Measurements from ENCODE around the gene ANTXRL.
A peak's percentile ranks its signal among the peaks of the same experiment; 100 is the strongest.
"Not testable (repeated sequence)": the region's sequence is repeated elsewhere in the genome, so short reads cannot be mapped to it uniquely, and the experiment has no call there.

ANTXRL gene

GRCh38 chr10:46254467-46254866, 32.3 kb upstream of the ANTXRL start:
- no peak for DNase-seq (ENCODE audit: low read depth)

- not testable (repeated sequence) for DNase-seq (ENCODE audit: low read depth)
These were observed 31.6 kb upstream of the ANTXRL start for GRCh38 chr10:46255210-46255609.

GRCh38 chr10:46255801-46256747, 30.7 kb upstream of the ANTXRL start:
- peak; percentile 48 for DNase-seq (ENCODE audit: low read depth)

- no peak for DNase-seq (ENCODE audit: low read depth)
These were observed 29.7 kb upstream of the ANTXRL start for GRCh38 chr10:46257099-46257498.

- DNase-seq (ENCODE audit: low read depth), result not testable (repeated sequence)
These were observed 23.8 kb upstream of the ANTXRL start for GRCh38 chr10:46262906-46263560.

GRCh38 chr10:46263831-46264268, 22.9 kb upstream of the ANTXRL start:
- no peak for DNase-seq (ENCODE audit: low read depth)

GRCh38 chr10:46264336-46264735, 22.5 kb upstream of the ANTXRL start:
- no peak for DNase-seq (ENCODE audit: low read depth)

- no peak for DNase-seq (ENCODE audit: low read depth)
These were observed 21.9 kb upstream of the ANTXRL start for GRCh38 chr10:46264737-46265368.

GRCh38 chr10:46265566-46266305, 21.1 kb upstream of the ANTXRL start:
- DNase-seq (ENCODE audit: low read depth), result not testable (repeated sequence)

- DNase-seq (ENCODE audit: low read depth), result no peak
These were observed 20.4 kb upstream of the ANTXRL start for GRCh38 chr10:46266306-46266985.

- DNase-seq (ENCODE audit: low read depth), result no peak
These were observed 19.4 kb upstream of the ANTXRL start for GRCh38 chr10:46267132-46267985.

GRCh38 chr10:46268076-46268881, 18.5 kb upstream of the ANTXRL start:
- peak; percentile 47 for DNase-seq (ENCODE audit: low read depth)

- DNase-seq (ENCODE audit: low read depth), result not testable (repeated sequence)
These were observed 17.2 kb upstream of the ANTXRL start for GRCh38 chr10:46269554-46270053.

GRCh38 chr10:46270086-46270811, 16.5 kb upstream of the ANTXRL start:
- no peak for DNase-seq (ENCODE audit: low read depth)

GRCh38 chr10:46270963-46271530, 15.8 kb upstream of the ANTXRL start:
- DNase-seq (ENCODE audit: low read depth), result not testable (repeated sequence)

- not testable (repeated sequence) for DNase-seq (ENCODE audit: low read depth)
These were observed 14.8 kb upstream of the ANTXRL start for GRCh38 chr10:46271795-46272499.

GRCh38 chr10:46272863-46273415, 13.9 kb upstream of the ANTXRL start:
- DNase-seq (ENCODE audit: low read depth), result no peak

Data from activated T-cell treated with anti-CD3 and anti-CD28 coated beads for 48 hours (primary cell).